Kidney epithelial cell (primary cell): Measurements from ENCODE around the gene PRKAR2B. TPM values are rescaled to one million over a fixed set of nuclear protein-coding genes. Genes with fewer than 3 reads are reported as not detected.

Source experiments
- DNase-seq: peaks from one replicate; pipeline ENCODE4 v3.0.0-alpha.2; 2010; ENCODE audit warnings: low read depth
- H3K27me3 ChIP-seq: 2 replicates; pipeline ENCODE4 v1.6.0; 2011; ENCODE audit warnings: low read length; ENCODE audit not compliant: control insufficient read depth, insufficient read depth
- H3K36me3 ChIP-seq: 2 replicates; pipeline ENCODE4 v1.5.1; 2011; ENCODE audit warnings: low read length; ENCODE audit not compliant: control insufficient read depth, insufficient read depth
- H3K4me3 ChIP-seq: 2 replicates; pipeline ENCODE4 v1.5.1; 2011; ENCODE audit warnings: low read depth, mild to moderate bottlenecking, control low read depth, low read length
- total RNA-seq: library from RNA; depleted of rRNA; stranded (reverse); fragments of >200 nt; gene quantifications from 2 replicates; pipeline ENCODE4 v1.2.3, GENCODE V29; 2015
- TF ChIP-seq, protein P1 (sequence below): IDR thresholded peaks from 2 replicates; pipeline ENCODE4 v1.5.1; 2011; ENCODE audit warnings: mild to moderate bottlenecking, moderate library complexity, low read length, control low read depth, inconsistent platforms; ENCODE audit not compliant: insufficient read depth, poor library complexity, severe bottlenecking

PRKAR2B gene
- total RNA-seq, 1 donor from 2014 or later: 3.7 TPM

DNA sequence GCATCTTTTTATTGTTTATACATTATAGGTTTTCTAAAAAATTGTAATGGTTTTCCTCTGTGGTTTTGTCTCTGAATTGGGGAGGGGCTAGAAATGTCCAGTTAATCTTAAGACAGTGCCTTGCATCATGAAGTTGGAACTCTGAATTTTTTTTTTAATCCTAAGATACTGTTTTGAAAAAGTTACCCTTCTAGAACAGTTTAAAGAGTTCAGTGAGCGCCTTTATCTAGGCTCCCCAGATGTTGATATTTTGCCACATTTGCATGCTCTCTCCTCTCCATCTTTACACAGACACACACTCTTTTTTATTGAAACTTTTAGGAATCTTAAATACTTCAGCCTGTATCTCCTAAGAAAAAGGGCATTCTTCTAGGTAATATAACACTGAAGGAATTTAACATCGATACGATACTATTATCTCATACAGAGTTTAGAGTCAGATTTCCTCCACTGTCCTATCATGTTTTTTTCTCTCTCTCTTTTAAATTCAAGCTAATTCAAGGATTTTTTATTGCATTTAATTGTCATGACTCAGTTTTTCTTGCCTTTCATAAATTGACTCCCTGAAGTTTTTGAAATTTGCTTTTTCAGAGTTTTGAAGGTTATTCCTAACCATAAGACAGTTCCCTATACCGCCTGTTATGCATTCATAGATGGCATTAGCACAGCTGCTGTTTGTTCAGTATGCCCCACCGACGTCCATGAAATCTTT lies 31.5 kb downstream of the PRKAR2B start:
- TF ChIP-seq, protein P1, sequence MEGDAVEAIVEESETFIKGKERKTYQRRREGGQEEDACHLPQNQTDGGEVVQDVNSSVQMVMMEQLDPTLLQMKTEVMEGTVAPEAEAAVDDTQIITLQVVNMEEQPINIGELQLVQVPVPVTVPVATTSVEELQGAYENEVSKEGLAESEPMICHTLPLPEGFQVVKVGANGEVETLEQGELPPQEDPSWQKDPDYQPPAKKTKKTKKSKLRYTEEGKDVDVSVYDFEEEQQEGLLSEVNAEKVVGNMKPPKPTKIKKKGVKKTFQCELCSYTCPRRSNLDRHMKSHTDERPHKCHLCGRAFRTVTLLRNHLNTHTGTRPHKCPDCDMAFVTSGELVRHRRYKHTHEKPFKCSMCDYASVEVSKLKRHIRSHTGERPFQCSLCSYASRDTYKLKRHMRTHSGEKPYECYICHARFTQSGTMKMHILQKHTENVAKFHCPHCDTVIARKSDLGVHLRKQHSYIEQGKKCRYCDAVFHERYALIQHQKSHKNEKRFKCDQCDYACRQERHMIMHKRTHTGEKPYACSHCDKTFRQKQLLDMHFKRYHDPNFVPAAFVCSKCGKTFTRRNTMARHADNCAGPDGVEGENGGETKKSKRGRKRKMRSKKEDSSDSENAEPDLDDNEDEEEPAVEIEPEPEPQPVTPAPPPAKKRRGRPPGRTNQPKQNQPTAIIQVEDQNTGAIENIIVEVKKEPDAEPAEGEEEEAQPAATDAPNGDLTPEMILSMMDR: no peak
- H3K4me3 ChIP-seq: no peak overlapping the region
- no peak for DNase-seq
- H3K27me3 ChIP-seq: no peaks in the 10 kb centered on the region
- no peaks in the 10 kb centered on the region for H3K36me3 ChIP-seq

DNA sequence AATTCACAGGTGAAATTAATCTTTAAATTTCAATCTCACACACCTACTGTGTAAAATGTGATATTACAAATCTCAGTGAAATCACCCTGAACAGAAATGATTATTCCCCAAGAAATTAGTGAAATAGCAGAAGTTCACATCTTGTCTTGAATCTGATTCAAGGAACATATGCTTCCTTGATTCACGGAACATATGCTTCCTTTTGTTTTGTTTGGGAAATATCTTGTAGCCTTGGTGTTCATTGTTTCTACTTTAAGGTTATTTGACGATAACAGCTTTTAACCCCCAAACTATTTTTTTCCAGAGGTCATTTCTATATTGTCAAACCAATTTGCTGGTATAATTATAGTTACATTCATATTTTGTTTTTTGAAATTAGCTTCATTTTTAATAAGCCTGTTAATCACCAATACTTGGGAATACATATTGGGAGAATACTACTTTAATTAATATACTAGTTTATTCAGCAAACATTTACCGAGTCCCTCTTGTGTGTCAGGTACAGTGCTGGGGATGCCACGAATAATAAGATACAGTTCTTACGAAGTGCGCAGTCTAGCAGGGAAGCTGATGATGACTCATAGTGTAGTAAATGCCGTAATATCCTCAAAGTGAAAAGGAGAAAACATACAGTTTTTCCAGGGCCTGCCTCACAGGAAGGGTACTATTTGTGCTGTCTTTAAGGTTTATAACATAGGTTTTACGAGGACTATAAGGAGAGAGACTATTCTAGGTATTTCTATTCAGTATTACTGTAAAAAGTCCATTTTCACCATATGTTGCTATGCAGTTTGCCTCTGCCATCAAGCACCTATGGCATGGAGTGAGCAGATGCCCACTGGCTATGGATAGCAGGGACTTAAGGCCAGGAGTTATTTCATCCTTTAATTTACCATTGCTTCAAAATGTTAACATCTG lies 32.5 kb downstream of the PRKAR2B start:
- Histone ChIP-seq H3K4me3 (no peak overlapping the region), H3K36me3 (no peaks in the 10 kb centered on the region), H3K27me3 (no peaks in the 10 kb centered on the region)
- no peak for DNase-seq
- TF ChIP-seq, protein P1: no peak

DNA sequence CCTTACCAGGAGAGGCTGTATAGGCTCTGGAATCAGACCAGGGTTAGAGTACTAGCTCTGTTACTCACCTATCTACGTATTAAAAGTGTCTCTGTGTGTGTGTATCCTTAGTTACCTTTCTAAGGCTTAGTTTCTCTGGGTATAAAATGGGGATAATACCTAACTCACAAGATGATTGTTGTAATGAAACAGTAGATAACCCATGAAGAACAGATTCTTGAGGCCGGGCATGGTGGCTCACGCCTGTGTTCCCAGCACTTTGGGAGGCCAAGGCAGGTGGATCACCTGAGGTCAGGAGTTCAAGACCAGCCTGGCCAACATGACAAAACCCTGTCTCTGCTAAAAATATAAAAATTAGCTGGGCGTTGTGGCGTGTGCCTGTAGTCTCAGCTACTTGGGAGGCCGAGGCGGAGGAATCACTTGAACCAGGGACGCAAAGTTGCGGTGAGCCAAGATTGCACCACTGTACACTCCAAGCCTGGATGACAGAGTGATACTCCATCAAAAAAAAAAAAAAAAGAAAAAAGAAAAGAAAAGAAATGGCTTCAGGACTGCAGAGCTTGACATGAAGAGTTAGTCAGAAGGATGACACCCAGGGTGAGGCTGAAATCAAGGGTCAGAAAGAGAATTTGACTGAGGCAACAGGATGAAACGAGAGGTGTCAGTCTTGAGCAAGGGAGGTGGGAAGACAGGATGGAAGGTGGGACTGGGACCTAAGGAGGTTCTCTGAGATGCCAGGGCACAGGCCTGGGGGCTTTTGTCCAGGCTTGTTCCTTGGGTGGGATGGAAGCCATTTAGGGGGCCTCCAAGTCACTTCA lies 33.4 kb downstream of the PRKAR2B start:
- DNase-seq: no peak
- TF ChIP-seq, protein P1: no peak
- H3K27me3 ChIP-seq: no peaks in the 10 kb centered on the region
- H3K36me3 ChIP-seq: no peaks in the 10 kb centered on the region
- H3K4me3 ChIP-seq: no peak overlapping the region

DNA sequence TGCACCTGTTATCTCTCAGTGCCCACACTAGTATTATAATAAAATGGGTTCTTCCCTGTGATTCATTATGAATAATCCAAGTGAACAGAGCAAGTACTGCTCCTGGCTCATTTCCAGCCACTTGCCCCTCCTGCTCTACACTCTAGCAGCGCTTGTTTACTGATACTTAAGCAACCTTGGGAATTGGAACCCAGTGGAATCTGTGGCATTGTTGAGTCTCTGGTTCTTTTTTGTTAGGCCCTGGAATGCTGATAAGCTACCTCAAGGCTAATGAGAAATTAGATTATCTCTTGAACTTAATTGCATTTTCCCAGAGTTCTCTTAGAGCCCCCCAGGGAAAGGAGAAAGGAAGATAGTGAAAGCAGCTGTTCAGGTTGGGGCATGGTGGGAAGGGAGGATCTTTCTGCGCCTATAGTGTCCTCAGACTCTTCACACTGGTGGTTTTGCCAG lies 34.0 kb downstream of the PRKAR2B start:
- DNase-seq: peak; percentile 31
- Histone ChIP-seq H3K36me3 (no peaks in the 10 kb centered on the region), H3K27me3 (no peaks in the 10 kb centered on the region), H3K4me3 (no peak overlapping the region)
- TF ChIP-seq, protein P1: no peak

GRCh38 chr7:107079212-107079940 lies 34.9 kb downstream of the PRKAR2B start:
- TF ChIP-seq, protein P1: no peak
- H3K4me3 ChIP-seq: no peak overlapping the region
- no peaks in the 10 kb centered on the region for H3K27me3 ChIP-seq
- H3K36me3 ChIP-seq: no peaks in the 10 kb centered on the region
- DNase-seq: no peak
